Smooth muscle cell of the brain vasculature (primary cell): ENCODE measurements around the gene TICRR.
"Not testable (repeated sequence)": the region's sequence is repeated elsewhere in the genome, so short reads cannot be mapped to it uniquely, and the experiment has no call there.

Source experiments
- DNase-seq: peaks from one replicate; pipeline ENCODE4 v3.0.0-alpha.2; 2012; ENCODE audit warnings: low read depth, low spot score

The TICRR gene

GRCh38 chr15:89566181-89566580 lies 9.1 kb upstream of the TICRR start:
- no peak for DNase-seq

GRCh38 chr15:89566621-89567294 lies 8.5 kb upstream of the TICRR start:
- DNase-seq: no peak

- no peak for DNase-seq
Observed at GRCh38 chr15:89569090-89569745, 6.1 kb upstream of the TICRR start.

- DNase-seq: no peak
Observed at GRCh38 chr15:89575656-89576416, 567 bp downstream of the TICRR start.

- no peak for DNase-seq
Observed at GRCh38 chr15:89576417-89576773, 1.1 kb downstream of the TICRR start.

GRCh38 chr15:89577776-89578115 lies 2.5 kb downstream of the TICRR start:
- no peak for DNase-seq

- no peak for DNase-seq
Observed at GRCh38 chr15:89578146-89578545, 2.9 kb downstream of the TICRR start.

GRCh38 chr15:89580747-89581146 lies 5.5 kb downstream of the TICRR start:
- DNase-seq: not testable (repeated sequence)

- no peak for DNase-seq
Observed at GRCh38 chr15:89586651-89587050, 11.4 kb downstream of the TICRR start.

- no peak for DNase-seq
Observed at GRCh38 chr15:89587955-89588354, 12.7 kb downstream of the TICRR start.

- peak; percentile 83 for DNase-seq
Observed at GRCh38 chr15:89591834-89592233, 16.6 kb downstream of the TICRR start.

GRCh38 chr15:89593018-89593417 lies 17.7 kb downstream of the TICRR start:
- no peak for DNase-seq

GRCh38 chr15:89599021-89599420 lies 23.8 kb downstream of the TICRR start:
- DNase-seq: no peak

- no peak for DNase-seq
Observed at GRCh38 chr15:89611317-89611716, 36.0 kb downstream of the TICRR start.

- DNase-seq: no peak
Observed at GRCh38 chr15:89613031-89613430, 37.8 kb downstream of the TICRR start.

GRCh38 chr15:89614164-89614563 lies 38.9 kb downstream of the TICRR start:
- no peak for DNase-seq

- DNase-seq: no peak
Observed at GRCh38 chr15:89615135-89615534, 39.9 kb downstream of the TICRR start.

GRCh38 chr15:89616228-89616627 lies 41.0 kb downstream of the TICRR start:
- DNase-seq: no peak

GRCh38 chr15:89621547-89621946 lies 46.3 kb downstream of the TICRR start:
- no peak for DNase-seq

GRCh38 chr15:89623165-89623564 lies 47.9 kb downstream of the TICRR start:
- no peak for DNase-seq

- DNase-seq: no peak
Observed at GRCh38 chr15:89625716-89626115, 50.4 kb downstream of the TICRR start.

GRCh38 chr15:89627256-89627970 lies 52.1 kb downstream of the TICRR start:
- DNase-seq: no peak
